Activated gamma-delta T cell treated with anti-CD3 and anti-CD28 coated beads, Interleukin-2, amount 50 U/mL, for 16 hours (primary cell): ENCODE results near the gene ASB10.

Experiments used
- DNase-seq: peaks from one replicate; pipeline ENCODE4 v3.0.0-alpha.2; 2020; ENCODE audit warnings: low read depth

Gene ASB10

DNA sequence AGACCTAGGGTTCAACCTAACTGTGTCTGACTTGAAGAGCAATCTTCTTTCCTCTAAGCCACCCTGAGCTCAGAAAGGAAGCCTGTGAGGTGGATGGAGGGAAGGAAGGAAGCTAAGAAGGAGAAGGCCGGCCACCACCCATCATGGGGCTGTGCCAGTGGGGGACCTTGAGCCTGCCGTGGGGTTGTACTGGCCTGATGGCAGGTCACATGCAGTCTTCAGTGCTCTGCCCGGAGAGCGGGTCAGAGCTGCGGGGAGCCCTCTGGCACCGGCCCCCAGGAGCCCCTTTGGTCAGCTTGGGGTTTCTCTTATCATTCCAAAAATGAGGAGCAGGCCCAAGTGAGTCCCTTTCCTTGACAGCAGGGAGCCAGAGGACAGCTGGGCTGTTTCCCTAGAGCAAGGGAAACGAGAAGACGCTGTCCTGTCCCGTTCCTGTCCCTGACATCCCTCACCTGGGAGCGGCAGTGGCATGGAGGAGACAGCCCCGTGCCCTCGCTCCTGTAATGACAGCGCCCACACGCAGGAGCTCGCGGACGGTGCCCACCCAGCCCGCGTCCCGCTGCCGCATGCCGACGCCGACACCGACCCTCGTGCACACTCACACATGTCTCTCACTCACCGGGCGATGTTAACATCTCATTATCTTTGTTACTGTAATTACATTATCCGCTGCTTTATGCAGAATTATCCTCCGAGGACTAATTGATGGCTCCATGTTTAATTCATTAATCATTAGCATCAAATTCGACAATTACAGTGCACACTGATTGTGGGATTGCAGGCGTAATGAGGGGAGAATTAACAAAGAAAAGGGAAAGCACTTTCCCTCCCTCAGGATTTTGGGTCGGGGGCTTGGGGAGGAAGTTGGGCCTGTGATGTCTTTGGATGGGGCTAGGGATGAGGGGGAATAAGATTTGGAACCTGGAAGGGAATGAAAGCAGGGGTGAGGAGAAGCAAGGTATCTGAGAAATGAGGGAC is 50.9 kb downstream of the ASB10 start:
- DNase-seq: no peak

DNA sequence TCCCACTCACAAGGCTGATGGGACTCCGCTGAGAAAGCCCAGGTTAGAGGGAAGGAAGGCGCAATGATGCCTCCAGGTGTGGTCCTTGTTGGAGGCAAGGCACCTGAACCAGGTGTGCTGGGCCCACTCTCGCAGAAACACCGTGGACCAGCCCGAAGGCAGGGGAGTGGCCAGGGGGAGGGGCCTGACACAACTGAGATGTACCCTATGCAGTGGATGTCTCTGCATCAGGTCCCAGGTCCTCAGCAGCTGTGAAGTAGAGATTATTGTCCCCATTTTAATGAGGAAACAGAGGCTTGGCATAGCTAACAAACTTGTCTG is 51.6 kb downstream of the ASB10 start:
- DNase-seq: no peak

- DNase-seq: no peak
These were observed 52.1 kb downstream of the ASB10 start for GRCh38 chr7:151134743-151135524.

DNA sequence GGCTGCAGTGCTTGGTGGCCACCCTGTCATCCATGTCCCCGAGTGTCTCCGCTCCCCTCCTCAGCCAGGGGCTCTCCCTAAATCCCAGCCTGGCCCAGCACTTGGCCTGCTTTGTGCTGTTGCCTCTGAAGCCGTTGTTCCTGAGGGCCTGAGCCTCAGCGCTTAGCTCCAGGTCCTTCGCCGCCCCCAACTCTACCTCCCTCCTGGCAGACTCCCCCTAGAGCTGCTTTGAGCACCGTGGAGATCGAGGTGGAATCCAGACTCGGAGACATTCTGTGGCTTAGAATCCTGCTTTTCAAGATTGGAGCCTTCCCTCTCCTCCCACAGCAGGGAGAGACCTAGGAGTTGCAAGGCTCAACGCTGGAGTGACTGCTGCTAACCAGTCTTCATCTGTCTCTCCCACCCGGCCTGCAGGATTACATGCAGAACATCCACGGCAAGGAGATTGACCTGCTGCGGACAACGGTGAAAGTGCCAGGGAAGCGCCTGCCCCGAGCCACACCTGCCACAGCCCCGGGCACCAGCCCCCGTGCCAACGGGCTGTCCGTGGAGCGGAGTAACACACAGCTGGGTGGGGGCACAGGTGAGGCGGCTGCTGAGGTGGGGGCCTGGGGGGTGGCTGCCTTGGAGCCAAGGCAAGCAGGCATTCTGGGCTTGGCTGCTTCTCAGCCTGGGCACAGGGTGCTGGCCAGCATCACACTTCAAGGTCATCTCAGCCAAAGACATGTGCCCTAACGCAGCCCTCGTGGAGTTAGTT is 52.9 kb downstream of the ASB10 start:
- no peak for DNase-seq

GRCh38 chr7:151133266-151133985 is 53.6 kb downstream of the ASB10 start:
- no peak for DNase-seq

GRCh38 chr7:151132461-151133205 is 54.4 kb downstream of the ASB10 start:
- DNase-seq: no peak

DNA sequence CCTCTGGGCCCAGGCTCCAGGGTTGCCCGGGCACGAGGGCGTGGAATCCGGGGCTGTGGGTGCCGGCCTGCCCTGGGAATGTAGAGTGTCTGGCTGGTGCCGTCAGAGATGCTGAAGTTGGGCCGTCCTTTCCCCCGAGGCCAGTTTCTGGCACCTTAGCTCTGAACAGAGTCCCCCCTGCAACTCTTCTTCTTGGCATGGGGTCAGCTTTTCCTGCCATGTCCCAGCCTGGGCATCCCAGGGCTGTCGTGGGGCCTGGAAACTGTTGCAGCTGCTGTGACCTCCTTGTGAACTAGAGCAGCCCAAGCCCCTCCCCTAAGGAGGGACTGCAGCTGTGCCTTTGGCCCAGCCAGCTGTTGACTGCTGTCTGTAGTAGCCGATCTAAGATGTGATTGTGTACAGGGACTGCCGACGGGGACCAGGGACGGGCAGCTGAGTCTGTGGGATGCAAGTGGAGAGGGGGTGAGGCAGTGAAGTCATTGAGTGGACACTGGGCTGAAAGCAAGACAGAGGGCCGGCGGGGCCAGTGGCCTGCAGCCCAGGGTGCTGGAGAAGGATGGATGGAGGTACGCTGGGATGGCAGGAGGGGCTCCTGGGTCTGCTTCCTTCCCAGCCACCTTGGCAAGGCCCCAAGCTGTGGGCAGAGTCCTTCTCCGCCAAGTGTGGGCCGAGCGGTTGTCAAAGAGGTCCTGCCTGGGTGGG is 55.3 kb downstream of the ASB10 start:
- DNase-seq: no peak

DNA sequence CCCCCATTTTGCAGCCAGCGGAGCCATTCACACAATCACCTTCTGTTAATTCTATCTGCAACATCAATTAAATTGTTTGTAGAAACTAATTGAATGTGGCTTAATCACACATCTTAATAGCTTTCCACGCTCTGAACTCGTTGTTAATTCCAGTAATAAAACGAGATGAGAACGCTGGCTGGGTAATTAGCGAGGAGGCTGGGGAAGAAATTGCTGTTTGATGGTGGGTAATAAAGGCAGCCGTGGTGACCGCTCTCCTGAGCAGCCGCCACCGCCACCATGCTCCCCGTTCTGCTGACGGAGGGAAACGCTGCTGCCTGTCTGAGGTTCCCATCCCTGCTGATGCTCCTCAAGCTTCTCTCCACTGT is 55.8 kb downstream of the ASB10 start:
- no peak for DNase-seq

GRCh38 chr7:151130741-151131157 is 56.3 kb downstream of the ASB10 start:
- DNase-seq: no peak

DNA sequence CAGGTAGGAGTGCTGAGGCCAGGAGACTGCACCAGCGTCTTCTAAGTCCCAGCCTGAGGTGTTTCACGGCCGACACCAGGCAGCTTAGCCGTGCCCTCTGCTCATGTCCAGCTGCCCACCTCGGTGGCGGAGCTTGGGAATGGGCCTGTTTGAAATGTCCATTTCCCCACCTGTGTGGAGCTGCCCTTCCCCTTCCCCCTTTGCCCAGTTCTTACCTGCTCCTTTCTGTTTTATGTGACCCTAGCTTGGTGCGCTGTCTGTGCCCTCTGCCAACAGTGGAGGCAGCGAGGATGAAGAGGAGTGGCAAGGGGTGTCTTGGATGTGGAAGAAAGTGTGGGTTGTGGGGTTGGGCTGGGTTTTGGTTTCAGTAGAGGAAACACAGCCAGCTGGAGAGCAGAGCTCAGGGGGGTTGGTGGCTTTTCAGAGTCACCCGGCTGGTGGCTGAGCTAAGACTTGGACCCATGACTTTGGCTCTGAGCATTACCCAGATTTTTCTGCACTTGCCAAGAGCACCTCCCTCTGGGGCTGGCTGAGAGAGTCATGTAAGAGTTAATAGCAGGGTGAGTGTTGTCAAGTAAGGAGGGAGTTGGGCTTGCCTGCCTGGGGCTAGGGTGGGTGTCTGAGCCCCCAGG is 57.0 kb downstream of the ASB10 start:
- DNase-seq: no peak

GRCh38 chr7:151129117-151129959 is 57.7 kb downstream of the ASB10 start:
- no peak for DNase-seq

GRCh38 chr7:151128716-151129115 is 58.3 kb downstream of the ASB10 start:
- no peak for DNase-seq

DNA sequence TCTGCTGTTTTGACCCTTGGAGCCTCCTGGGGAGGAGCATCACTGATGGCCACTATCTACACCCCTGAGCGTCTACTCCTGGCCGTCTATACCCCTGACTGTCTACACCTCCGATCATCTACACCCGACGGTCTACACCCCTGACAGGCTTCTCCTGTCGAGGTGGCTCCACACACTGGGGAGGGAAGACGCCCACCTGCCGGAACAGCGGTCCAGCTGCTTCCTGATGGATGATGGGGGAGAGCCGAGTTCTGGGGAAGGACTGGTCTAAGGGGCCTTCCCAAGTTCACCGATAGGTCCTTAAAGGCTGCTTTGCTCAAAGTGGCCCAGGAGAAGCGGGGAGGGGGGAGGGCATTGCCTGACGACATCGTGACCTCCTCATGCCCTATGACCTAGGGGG is 58.9 kb downstream of the ASB10 start:
- DNase-seq: no peak

DNA sequence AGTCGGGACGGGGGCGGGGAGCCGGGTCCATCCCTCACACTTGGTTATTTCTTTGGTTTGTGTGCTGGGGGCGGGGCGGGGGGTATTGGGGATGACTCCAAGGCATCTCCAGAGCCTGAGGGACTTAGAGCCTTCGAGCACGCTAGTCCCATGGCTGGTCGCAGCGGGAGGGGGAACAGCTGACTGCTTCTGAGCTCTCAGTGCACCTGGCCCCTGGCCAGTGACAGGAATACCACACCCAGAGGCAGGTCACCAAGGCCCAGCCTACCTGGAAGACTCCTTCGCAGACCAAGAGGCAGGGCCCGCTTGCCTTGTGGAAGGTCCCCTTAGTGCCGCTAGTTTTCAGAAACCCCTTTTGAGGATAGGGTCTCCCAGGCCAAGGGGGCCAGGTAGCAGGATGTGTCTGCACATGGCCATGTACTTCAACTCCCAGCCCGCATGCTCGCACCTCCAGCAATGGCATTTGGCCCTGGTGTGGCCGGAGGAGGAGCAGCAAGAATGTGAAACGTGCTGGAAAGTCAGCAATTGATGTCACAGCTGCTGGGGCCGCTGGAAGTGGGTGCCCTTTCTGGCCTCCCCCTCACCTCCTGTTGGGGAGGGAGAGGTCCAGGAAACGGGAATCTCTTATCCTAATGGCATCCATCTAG is 60.4 kb downstream of the ASB10 start:
- DNase-seq: no peak

GRCh38 chr7:151125846-151126481 is 61.1 kb downstream of the ASB10 start:
- no peak for DNase-seq
